Transverse colon (tissue), 4 donors: ENCODE measurements around the gene CRB2.

ENCODE experiments used
- CTCF ChIP-seq, 5 experiments: fragments of 200-600 bp in 3 of 5; fragments of 450-650 bp in 2 of 5; sonication (generic) in 3 of 5; IDR thresholded peaks; 1 replicate in 2 of 5; 2 replicates in 3 of 5; pipeline ENCODE4 v1.5.1; 2016 to 2017; ENCODE audit warnings: antibody characterized with exemption in 5 of 5, inconsistent platforms in 3 of 5, mild to moderate bottlenecking in 2 of 5, moderate library complexity in 1 of 5
- EP300 ChIP-seq: sonication (generic); formaldehyde crosslinking; IDR thresholded peaks from one replicate; pipeline ENCODE4 v1.6.1; 2017; ENCODE audit warnings: antibody characterized with exemption, low read depth
- POLR2A ChIP-seq: fragments of 450-650 bp; IDR thresholded peaks from one replicate; pipeline ENCODE4 v1.6.1; 2016; ENCODE audit warnings: antibody characterized with exemption, mild to moderate bottlenecking, moderate library complexity
- POLR2AphosphoS5 ChIP-seq, 3 donors: sonication (generic); formaldehyde crosslinking; IDR thresholded peaks; one replicate each; pipeline ENCODE4 v1.6.1; 2016; ENCODE audit warnings: antibody characterized with exemption in 3 of 3

- TF ChIP-seq CTCF (IDR thresholded peaks at IDR 0.05) (no peak), EP300 (no peak), POLR2A (no peak), POLR2AphosphoS5 (IDR thresholded peaks at IDR 0.05) (no peak)
Observed at GRCh38 chr9:123397975-123398374, 42.0 kb downstream of the CRB2 start.
